HG03108 (cell line): ENCODE data around the gene NNT.
"Not testable (repeated sequence)": the region's sequence is repeated elsewhere in the genome, so short reads cannot be mapped to it uniquely, and the experiment has no call there.

Experiments
- ATAC-seq: cut with Tn5 transposase; IDR thresholded peaks from one replicate; pipeline ENCODE4 v1.9.1; 2021; ENCODE audit warnings: moderate library complexity; ENCODE audit not compliant: unreplicated experiment

NNT gene

GRCh38 chr5:43602461-43603343 lies at the start of gene NNT:
TSS of gene NNT (plus strand) at chr5:43603180. CDS start at chr5:43609196, 6,016 bp downstream.
- peak; percentile 69 for ATAC-seq

- no peak for ATAC-seq
Measured at GRCh38 chr5:43553381-43553780, 49.6 kb upstream of the NNT start.

- no peak for ATAC-seq
Measured at GRCh38 chr5:43554497-43554896, 48.5 kb upstream of the NNT start.

- ATAC-seq = peak; percentile 27
Measured at GRCh38 chr5:43555895-43556606, 46.9 kb upstream of the NNT start.

- peak; percentile 85 for ATAC-seq
Measured at GRCh38 chr5:43556607-43556856, 46.4 kb upstream of the NNT start.

GRCh38 chr5:43556857-43557542 lies 46.0 kb upstream of the NNT start, which contains the start of gene PAIP1:
TSS of gene PAIP1 (minus strand) at chr5:43557077. CDS start at chr5:43556846, 231 bp downstream.
- ATAC-seq = peak; percentile 72

GRCh38 chr5:43560128-43560527 lies 42.9 kb upstream of the NNT start:
- ATAC-seq = no peak

- ATAC-seq = no peak
Measured at GRCh38 chr5:43561356-43561755, 41.6 kb upstream of the NNT start.

- ATAC-seq = no peak
Measured at GRCh38 chr5:43563321-43563720, 39.7 kb upstream of the NNT start.

- no peak for ATAC-seq
Measured at GRCh38 chr5:43564289-43564850, 38.6 kb upstream of the NNT start.

- ATAC-seq = no peak
Measured at GRCh38 chr5:43565043-43565442, 37.9 kb upstream of the NNT start.

GRCh38 chr5:43567967-43568366 lies 35.0 kb upstream of the NNT start:
- ATAC-seq = no peak

GRCh38 chr5:43569236-43569746 lies 33.7 kb upstream of the NNT start:
- no peak for ATAC-seq

- ATAC-seq = no peak
Measured at GRCh38 chr5:43570450-43571158, 32.4 kb upstream of the NNT start.

- ATAC-seq = no peak
Measured at GRCh38 chr5:43571237-43571636, 31.7 kb upstream of the NNT start.

- ATAC-seq = no peak
Measured at GRCh38 chr5:43572357-43572756, 30.6 kb upstream of the NNT start.

- no peak for ATAC-seq
Measured at GRCh38 chr5:43573058-43573457, 29.9 kb upstream of the NNT start.

GRCh38 chr5:43580402-43581210 lies 22.4 kb upstream of the NNT start:
- not testable (repeated sequence) for ATAC-seq

GRCh38 chr5:43581398-43581797 lies 21.6 kb upstream of the NNT start:
- ATAC-seq = no peak
